Measurements from ENCODE around the gene PUSL1.

PUSL1 gene

DNA sequence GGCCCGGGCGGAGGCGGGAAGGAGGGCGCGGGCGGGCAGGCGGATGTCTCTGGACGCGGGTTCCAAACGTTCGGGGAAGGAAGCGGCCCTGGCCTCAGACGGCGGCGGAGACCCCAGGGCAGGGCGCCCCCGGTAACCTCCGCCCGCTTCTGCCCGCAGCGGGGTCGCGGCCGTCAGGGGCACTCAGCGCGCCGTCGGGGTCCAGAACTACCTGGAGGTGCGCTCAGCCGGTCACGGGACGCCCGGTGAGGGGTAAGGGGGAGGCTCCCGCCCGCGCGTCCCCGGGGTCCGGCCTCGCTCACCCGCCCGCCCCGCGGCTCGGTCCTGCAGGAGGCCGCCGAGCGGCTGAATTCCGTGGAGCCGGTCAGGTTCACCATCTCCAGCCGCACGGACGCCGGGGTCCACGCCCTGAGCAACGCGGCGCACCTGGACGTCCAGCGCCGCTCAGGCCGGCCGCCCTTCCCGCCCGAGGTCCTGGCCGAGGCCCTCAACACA is 406 bp downstream of the PUSL1 start:
- TF ChIP-seq, protein P1, sequence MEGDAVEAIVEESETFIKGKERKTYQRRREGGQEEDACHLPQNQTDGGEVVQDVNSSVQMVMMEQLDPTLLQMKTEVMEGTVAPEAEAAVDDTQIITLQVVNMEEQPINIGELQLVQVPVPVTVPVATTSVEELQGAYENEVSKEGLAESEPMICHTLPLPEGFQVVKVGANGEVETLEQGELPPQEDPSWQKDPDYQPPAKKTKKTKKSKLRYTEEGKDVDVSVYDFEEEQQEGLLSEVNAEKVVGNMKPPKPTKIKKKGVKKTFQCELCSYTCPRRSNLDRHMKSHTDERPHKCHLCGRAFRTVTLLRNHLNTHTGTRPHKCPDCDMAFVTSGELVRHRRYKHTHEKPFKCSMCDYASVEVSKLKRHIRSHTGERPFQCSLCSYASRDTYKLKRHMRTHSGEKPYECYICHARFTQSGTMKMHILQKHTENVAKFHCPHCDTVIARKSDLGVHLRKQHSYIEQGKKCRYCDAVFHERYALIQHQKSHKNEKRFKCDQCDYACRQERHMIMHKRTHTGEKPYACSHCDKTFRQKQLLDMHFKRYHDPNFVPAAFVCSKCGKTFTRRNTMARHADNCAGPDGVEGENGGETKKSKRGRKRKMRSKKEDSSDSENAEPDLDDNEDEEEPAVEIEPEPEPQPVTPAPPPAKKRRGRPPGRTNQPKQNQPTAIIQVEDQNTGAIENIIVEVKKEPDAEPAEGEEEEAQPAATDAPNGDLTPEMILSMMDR (IDR thresholded peaks at IDR 0.05; ENCODE audit: borderline replicate concordance, control extremely low read depth, extremely low read depth, insufficient read depth, missing control alignments) = no peak
- DNase-seq (ENCODE audit: low spot score) = no peak
- in situ Hi-C loops (cut with MboI; ENCODE audit: low sequenced_read_pairs, unreplicated experiment) = no loop called here

GRCh38 chr1:1309251-1310108 is 1.1 kb downstream of the PUSL1 start:
- in situ Hi-C loops (cut with MboI; ENCODE audit: low sequenced_read_pairs, unreplicated experiment) = no loop called here
- no peak for DNase-seq (ENCODE audit: low spot score)
- TF ChIP-seq, protein P1 (IDR thresholded peaks at IDR 0.05; ENCODE audit: borderline replicate concordance, control extremely low read depth, extremely low read depth, insufficient read depth, missing control alignments) = no peak

- in situ Hi-C loops (cut with MboI; ENCODE audit: low sequenced_read_pairs, unreplicated experiment) = no loop called here
- TF ChIP-seq, protein P1 (IDR thresholded peaks at IDR 0.05; ENCODE audit: borderline replicate concordance, control extremely low read depth, extremely low read depth, insufficient read depth, missing control alignments) = no peak
- DNase-seq (ENCODE audit: low spot score) = no peak
These were observed 1.6 kb downstream of the PUSL1 start for GRCh38 chr1:1310109-1310385.

DNA sequence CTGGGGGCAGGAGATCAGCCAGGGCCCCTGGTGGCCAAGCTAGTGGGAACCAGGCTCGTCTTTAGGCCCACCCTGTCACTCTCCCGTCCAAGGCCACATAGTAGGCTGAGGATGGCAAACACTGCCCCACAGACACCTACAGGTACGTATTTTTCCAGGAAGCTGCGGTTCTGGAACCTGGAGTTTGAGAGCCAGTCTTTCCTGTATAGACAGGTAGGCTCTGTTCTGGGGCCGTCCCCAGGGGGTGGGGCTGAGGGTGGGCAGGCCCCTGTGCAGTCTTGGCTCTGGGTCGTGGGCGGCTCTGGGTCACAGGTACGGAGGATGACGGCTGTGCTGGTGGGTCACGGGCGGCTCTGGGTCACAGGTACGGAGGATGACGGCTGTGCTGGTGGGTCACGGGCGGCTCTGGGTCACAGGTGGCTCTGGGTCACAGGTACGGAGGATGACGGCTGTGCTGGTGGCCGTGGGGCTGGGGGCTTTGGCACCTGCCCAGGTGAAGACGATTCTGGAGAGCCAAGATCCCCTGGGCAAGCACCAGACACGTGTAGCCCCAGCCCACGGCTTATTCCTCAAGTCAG is 2.2 kb downstream of the PUSL1 start:
- in situ Hi-C loops (cut with MboI; ENCODE audit: low sequenced_read_pairs, unreplicated experiment) = no loop called here
- no peak for DNase-seq (ENCODE audit: low spot score)
- TF ChIP-seq, protein P1 (IDR thresholded peaks at IDR 0.05; ENCODE audit: borderline replicate concordance, control extremely low read depth, extremely low read depth, insufficient read depth, missing control alignments) = no peak

DNA sequence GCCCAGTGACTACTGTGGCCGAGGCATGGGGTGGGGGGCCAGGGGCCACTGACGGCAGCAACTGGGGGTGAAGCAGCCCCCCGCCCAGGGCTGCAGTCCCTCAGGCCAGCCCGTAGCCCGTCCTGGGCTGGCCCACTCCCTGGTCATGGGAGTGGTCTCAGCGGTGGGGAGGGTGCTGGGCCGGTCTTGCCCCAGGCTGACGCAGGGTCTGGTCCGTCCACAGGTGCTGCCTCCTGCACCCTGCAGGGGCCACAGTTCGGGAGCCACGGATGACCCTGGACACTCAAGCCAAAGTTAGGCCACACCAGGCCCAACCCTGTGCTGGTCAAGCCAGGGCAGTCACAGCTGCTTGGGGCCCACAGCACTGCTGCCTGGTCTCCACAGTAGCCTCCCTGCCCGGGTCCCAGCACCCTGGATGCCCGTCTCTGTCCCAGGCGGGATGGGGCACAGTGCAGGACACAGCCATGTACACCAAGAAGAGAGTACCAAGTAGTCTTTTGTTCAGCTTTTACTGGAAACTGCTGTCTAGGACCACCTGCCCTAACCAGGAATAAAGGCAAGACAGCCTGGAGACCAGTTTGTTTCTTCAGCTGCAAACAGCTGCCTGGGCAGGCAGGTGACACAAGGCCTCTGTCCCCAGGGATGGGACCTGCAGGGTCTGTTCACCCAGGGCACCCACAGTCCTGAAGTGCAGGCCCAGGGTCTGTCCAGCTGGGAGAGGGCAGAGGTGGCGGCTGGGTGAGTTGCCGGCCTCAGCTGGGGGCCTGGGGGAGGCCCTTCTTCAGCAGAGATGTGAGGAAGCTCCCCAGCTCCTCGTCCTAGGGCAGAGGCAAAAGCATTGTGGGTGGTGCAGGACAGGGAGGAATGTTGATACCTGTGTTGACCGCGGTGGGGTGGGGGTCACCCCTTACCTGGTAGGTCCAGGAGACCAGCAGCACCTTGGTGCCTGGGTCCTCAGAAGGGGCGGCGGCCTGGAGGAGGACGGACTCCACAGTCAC is 3.0 kb downstream of the PUSL1 start:
- in situ Hi-C loops (cut with MboI; ENCODE audit: low sequenced_read_pairs, unreplicated experiment) = no loop called here
- no peak for DNase-seq (ENCODE audit: low spot score)
- TF ChIP-seq, protein P1 (IDR thresholded peaks at IDR 0.05; ENCODE audit: borderline replicate concordance, control extremely low read depth, extremely low read depth, insufficient read depth, missing control alignments) = no peak
